Measurements from ENCODE around the gene ZNF609.

- TF ChIP-seq ISL1 (CRISPR knock-in tag; IDR thresholded peaks at IDR 0.05), result no peak
- no peak for TF ChIP-seq ARNTL (CRISPR knock-in tag; IDR thresholded peaks at IDR 0.05; ENCODE audit: borderline replicate concordance, low read depth)
- TF ChIP-seq CREB5 (CRISPR knock-in tag; IDR thresholded peaks at IDR 0.05; ENCODE audit: low read depth), result no peak
Observed at GRCh38 chr15:64643685-64644084, 183.3 kb downstream of the ZNF609 start.

Measured in SK-N-SH treated with all-trans-retinoic acid at 6 μM for 48 hours (cell line).